Measurements from ENCODE around the gene BCL2L14.
A peak's percentile ranks its signal among the peaks of the same experiment; 100 is the strongest.

Gene BCL2L14

GRCh38 chr12:12064596-12064995, 6.1 kb upstream of the BCL2L14 start:
- Histone ChIP-seq H3K9ac (ENCODE audit: insufficient read length, low read depth) (no peak overlapping the region), H3K27me3 (ENCODE audit: insufficient read depth, insufficient read length) (no peaks in the 10 kb centered on the region), H3K4me3 (ENCODE audit: insufficient read length, low read depth) (no peak overlapping the region), H3K4me1 (ENCODE audit: insufficient read depth, insufficient read length) (no peaks in the 10 kb centered on the region), H3K36me3 (ENCODE audit: insufficient read depth, insufficient read length, low read length) (no peaks in the 10 kb centered on the region), H3K9me3 (ENCODE audit: insufficient read depth, low read length) (no peaks in the 10 kb centered on the region)
- no peak for DNase-seq (ENCODE audit: low read depth, low spot score)
- TF ChIP-seq SUZ12 (IDR thresholded peaks at IDR 0.05; ENCODE audit: extremely low read depth, insufficient read depth, insufficient read length) (no peak), YY1 (IDR thresholded peaks at IDR 0.05; ENCODE audit: insufficient read depth, insufficient read length) (no peak), ZNF274 (IDR thresholded peaks at IDR 0.05; ENCODE audit: low read depth, low read length) (no peak)

GRCh38 chr12:12068751-12069150, 2.0 kb upstream of the BCL2L14 start:
- Histone ChIP-seq H3K27me3 (ENCODE audit: insufficient read depth, insufficient read length) (no peaks in the 10 kb centered on the region), H3K36me3 (ENCODE audit: insufficient read depth, insufficient read length, low read length) (no peaks in the 10 kb centered on the region), H3K9me3 (ENCODE audit: insufficient read depth, low read length) (no peaks in the 10 kb centered on the region), H3K4me1 (ENCODE audit: insufficient read depth, insufficient read length) (peaks cover 6% of the 10 kb centered on the region), H3K4me3 (ENCODE audit: insufficient read length, low read depth) (no peak overlapping the region), H3K9ac (ENCODE audit: insufficient read length, low read depth) (no peak overlapping the region)
- TF ChIP-seq SUZ12 (IDR thresholded peaks at IDR 0.05; ENCODE audit: extremely low read depth, insufficient read depth, insufficient read length) (no peak), ZNF274 (IDR thresholded peaks at IDR 0.05; ENCODE audit: low read depth, low read length) (no peak), YY1 (IDR thresholded peaks at IDR 0.05; ENCODE audit: insufficient read depth, insufficient read length) (no peak)
- DNase-seq (ENCODE audit: low read depth, low spot score) = no peak

- peaks cover 6% of the 10 kb centered on the region for H3K4me1 ChIP-seq (ENCODE audit: insufficient read depth, insufficient read length)
- H3K27me3 ChIP-seq (ENCODE audit: insufficient read depth, insufficient read length) = no peaks in the 10 kb centered on the region
- no peak overlapping the region for H3K4me3 ChIP-seq (ENCODE audit: insufficient read length, low read depth)
- no peaks in the 10 kb centered on the region for H3K9me3 ChIP-seq (ENCODE audit: insufficient read depth, low read length)
- H3K36me3 ChIP-seq (ENCODE audit: insufficient read depth, insufficient read length, low read length) = no peaks in the 10 kb centered on the region
- TF ChIP-seq SUZ12 (IDR thresholded peaks at IDR 0.05; ENCODE audit: extremely low read depth, insufficient read depth, insufficient read length) (no peak), YY1 (IDR thresholded peaks at IDR 0.05; ENCODE audit: insufficient read depth, insufficient read length) (no peak), ZNF274 (IDR thresholded peaks at IDR 0.05; ENCODE audit: low read depth, low read length) (no peak)
- no peak for DNase-seq (ENCODE audit: low read depth, low spot score)
- no peak overlapping the region for H3K9ac ChIP-seq (ENCODE audit: insufficient read length, low read depth)
Measured at GRCh38 chr12:12069821-12070548, 754 bp upstream of the BCL2L14 start.

- H3K36me3 ChIP-seq (ENCODE audit: insufficient read depth, insufficient read length, low read length) = no peaks in the 10 kb centered on the region
- H3K9ac ChIP-seq (ENCODE audit: insufficient read length, low read depth) = peak overlapping the region; percentile 14
- peaks cover 6% of the 10 kb centered on the region for H3K4me1 ChIP-seq (ENCODE audit: insufficient read depth, insufficient read length)
- TF ChIP-seq YY1 (IDR thresholded peaks at IDR 0.05; ENCODE audit: insufficient read depth, insufficient read length) (no peak), ZNF274 (IDR thresholded peaks at IDR 0.05; ENCODE audit: low read depth, low read length) (no peak), SUZ12 (IDR thresholded peaks at IDR 0.05; ENCODE audit: extremely low read depth, insufficient read depth, insufficient read length) (no peak)
- no peaks in the 10 kb centered on the region for H3K9me3 ChIP-seq (ENCODE audit: insufficient read depth, low read length)
- H3K4me3 ChIP-seq (ENCODE audit: insufficient read length, low read depth) = no peak overlapping the region
- H3K27me3 ChIP-seq (ENCODE audit: insufficient read depth, insufficient read length) = no peaks in the 10 kb centered on the region
- no peak for DNase-seq (ENCODE audit: low read depth, low spot score)
Measured at GRCh38 chr12:12072064-12072760, 1.5 kb downstream of the BCL2L14 start.

GRCh38 chr12:12079291-12079690, 8.6 kb downstream of the BCL2L14 start:
- Histone ChIP-seq H3K9me3 (ENCODE audit: insufficient read depth, low read length) (no peaks in the 10 kb centered on the region), H3K9ac (ENCODE audit: insufficient read length, low read depth) (no peak overlapping the region), H3K4me1 (ENCODE audit: insufficient read depth, insufficient read length) (no peaks in the 10 kb centered on the region), H3K4me3 (ENCODE audit: insufficient read length, low read depth) (no peak overlapping the region), H3K36me3 (ENCODE audit: insufficient read depth, insufficient read length, low read length) (no peaks in the 10 kb centered on the region), H3K27me3 (ENCODE audit: insufficient read depth, insufficient read length) (no peaks in the 10 kb centered on the region)
- DNase-seq (ENCODE audit: low read depth, low spot score) = no peak
- no peak for TF ChIP-seq SUZ12 (IDR thresholded peaks at IDR 0.05; ENCODE audit: extremely low read depth, insufficient read depth, insufficient read length)
- TF ChIP-seq YY1 (IDR thresholded peaks at IDR 0.05; ENCODE audit: insufficient read depth, insufficient read length) = no peak
- TF ChIP-seq ZNF274 (IDR thresholded peaks at IDR 0.05; ENCODE audit: low read depth, low read length) = no peak

- Histone ChIP-seq H3K9me3 (ENCODE audit: insufficient read depth, low read length) (no peaks in the 10 kb centered on the region), H3K4me1 (ENCODE audit: insufficient read depth, insufficient read length) (no peaks in the 10 kb centered on the region), H3K4me3 (ENCODE audit: insufficient read length, low read depth) (no peak overlapping the region), H3K36me3 (ENCODE audit: insufficient read depth, insufficient read length, low read length) (no peaks in the 10 kb centered on the region), H3K9ac (ENCODE audit: insufficient read length, low read depth) (no peak overlapping the region), H3K27me3 (ENCODE audit: insufficient read depth, insufficient read length) (no peaks in the 10 kb centered on the region)
- DNase-seq (ENCODE audit: low read depth, low spot score) = no peak
- no peak for TF ChIP-seq SUZ12 (IDR thresholded peaks at IDR 0.05; ENCODE audit: extremely low read depth, insufficient read depth, insufficient read length)
- no peak for TF ChIP-seq YY1 (IDR thresholded peaks at IDR 0.05; ENCODE audit: insufficient read depth, insufficient read length)
- no peak for TF ChIP-seq ZNF274 (IDR thresholded peaks at IDR 0.05; ENCODE audit: low read depth, low read length)
Measured at GRCh38 chr12:12081836-12082497, 11.2 kb downstream of the BCL2L14 start.

GRCh38 chr12:12083688-12084087, 12.9 kb downstream of the BCL2L14 start:
- no peak overlapping the region for H3K9ac ChIP-seq (ENCODE audit: insufficient read length, low read depth)
- no peaks in the 10 kb centered on the region for H3K36me3 ChIP-seq (ENCODE audit: insufficient read depth, insufficient read length, low read length)
- H3K9me3 ChIP-seq (ENCODE audit: insufficient read depth, low read length) = no peaks in the 10 kb centered on the region
- peaks cover 10% of the 10 kb centered on the region for H3K4me1 ChIP-seq (ENCODE audit: insufficient read depth, insufficient read length)
- no peak for DNase-seq (ENCODE audit: low read depth, low spot score)
- TF ChIP-seq ZNF274 (IDR thresholded peaks at IDR 0.05; ENCODE audit: low read depth, low read length) (no peak), YY1 (IDR thresholded peaks at IDR 0.05; ENCODE audit: insufficient read depth, insufficient read length) (no peak), SUZ12 (IDR thresholded peaks at IDR 0.05; ENCODE audit: extremely low read depth, insufficient read depth, insufficient read length) (no peak)
- no peak overlapping the region for H3K4me3 ChIP-seq (ENCODE audit: insufficient read length, low read depth)
- no peaks in the 10 kb centered on the region for H3K27me3 ChIP-seq (ENCODE audit: insufficient read depth, insufficient read length)
